Liver (tissue), 3 donors: ENCODE results near the gene FADS2.

Source experiments
- JUND ChIP-seq, 2 donors: IDR thresholded peaks; 2 replicates each; pipeline ENCODE4 v1.6.1; 2016; ENCODE audit warnings: antibody characterized with exemption in 2 of 2
- YY1 ChIP-seq: IDR thresholded peaks from 2 replicates; pipeline ENCODE4 v1.6.1; 2016; ENCODE audit warnings: antibody characterized with exemption, mild to moderate bottlenecking
- TF ChIP-seq, protein P1 (sequence below): fragments of 150-350 bp; IDR thresholded peaks from 2 replicates; pipeline ENCODE4 v1.5.1; 2017; ENCODE audit warnings: improper control_type of control experiment, low read depth, low read length; ENCODE audit not compliant: missing input control
- TF ChIP-seq, protein P2 (sequence below): IDR thresholded peaks from 2 replicates; pipeline ENCODE4 v1.6.1; 2016; ENCODE audit warnings: antibody characterized with exemption
- donor health status: healthy.
- donor health status: healthy.

DNA sequence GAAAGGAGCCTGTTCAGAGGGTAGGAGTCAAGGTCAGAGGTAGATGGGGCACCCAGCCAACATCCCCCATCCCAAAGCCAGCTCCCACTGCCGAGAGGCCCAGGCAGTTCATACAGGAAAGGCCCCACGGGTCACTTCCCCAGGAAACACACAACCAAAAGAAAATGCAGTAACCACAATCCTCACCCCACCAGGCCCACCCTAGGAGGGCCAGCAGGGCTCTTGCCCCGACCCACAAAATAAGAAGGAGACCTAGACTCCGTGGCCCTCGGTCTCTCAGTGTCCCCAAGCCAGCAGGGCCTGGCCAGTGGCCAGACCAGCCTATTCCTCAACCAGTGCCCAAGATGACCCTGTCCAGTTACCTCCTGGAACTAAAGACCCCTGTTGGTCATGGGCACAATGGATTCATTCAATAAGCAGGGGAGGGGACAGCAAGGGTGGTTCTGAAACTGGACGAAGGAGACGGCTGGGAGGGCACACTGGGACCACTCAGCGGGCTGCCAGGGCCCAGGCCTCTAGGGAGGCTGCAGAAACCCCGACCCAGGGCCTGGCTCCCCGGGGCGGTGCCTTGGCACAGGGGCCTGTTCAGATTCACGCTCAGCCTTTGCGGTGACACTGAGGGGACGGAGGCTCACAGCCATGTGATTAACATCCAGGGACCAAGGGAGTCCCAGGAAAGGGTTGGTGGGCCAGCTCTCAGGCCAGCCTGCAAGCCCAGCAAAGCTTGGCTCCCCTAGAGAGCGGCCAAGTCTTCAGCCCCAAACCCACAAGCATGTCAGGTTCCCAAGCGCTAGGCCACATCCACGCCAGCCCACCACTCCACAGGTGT is 83.8 kb downstream of the FADS2 start:
- TF ChIP-seq, protein P1, sequence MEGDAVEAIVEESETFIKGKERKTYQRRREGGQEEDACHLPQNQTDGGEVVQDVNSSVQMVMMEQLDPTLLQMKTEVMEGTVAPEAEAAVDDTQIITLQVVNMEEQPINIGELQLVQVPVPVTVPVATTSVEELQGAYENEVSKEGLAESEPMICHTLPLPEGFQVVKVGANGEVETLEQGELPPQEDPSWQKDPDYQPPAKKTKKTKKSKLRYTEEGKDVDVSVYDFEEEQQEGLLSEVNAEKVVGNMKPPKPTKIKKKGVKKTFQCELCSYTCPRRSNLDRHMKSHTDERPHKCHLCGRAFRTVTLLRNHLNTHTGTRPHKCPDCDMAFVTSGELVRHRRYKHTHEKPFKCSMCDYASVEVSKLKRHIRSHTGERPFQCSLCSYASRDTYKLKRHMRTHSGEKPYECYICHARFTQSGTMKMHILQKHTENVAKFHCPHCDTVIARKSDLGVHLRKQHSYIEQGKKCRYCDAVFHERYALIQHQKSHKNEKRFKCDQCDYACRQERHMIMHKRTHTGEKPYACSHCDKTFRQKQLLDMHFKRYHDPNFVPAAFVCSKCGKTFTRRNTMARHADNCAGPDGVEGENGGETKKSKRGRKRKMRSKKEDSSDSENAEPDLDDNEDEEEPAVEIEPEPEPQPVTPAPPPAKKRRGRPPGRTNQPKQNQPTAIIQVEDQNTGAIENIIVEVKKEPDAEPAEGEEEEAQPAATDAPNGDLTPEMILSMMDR = no peak
- TF ChIP-seq YY1 (no peak), JUND (IDR thresholded peaks at IDR 0.05) (no peak)
- TF ChIP-seq, protein P2, sequence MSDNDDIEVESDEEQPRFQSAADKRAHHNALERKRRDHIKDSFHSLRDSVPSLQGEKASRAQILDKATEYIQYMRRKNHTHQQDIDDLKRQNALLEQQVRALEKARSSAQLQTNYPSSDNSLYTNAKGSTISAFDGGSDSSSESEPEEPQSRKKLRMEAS = no peak
